HG03045 (cell line): ENCODE data around the gene IFT122.
A peak's percentile ranks its signal among the peaks of the same experiment; 100 is the strongest.
"Not testable (repeated sequence)": the region's sequence is repeated elsewhere in the genome, so short reads cannot be mapped to it uniquely, and the experiment has no call there.

Source experiments
- ATAC-seq: cut with Tn5 transposase; IDR thresholded peaks from one replicate; pipeline ENCODE4 v1.9.1; 2021; ENCODE audit warnings: mild to moderate bottlenecking, moderate library complexity; ENCODE audit not compliant: unreplicated experiment

Gene IFT122

GRCh38 chr3:129515821-129516432 lies 75.9 kb downstream of the IFT122 start:
- ATAC-seq: not testable (repeated sequence)

GRCh38 chr3:129517516-129517915 lies 77.5 kb downstream of the IFT122 start:
- no peak for ATAC-seq

GRCh38 chr3:129518038-129518561 lies 78.1 kb downstream of the IFT122 start:
- ATAC-seq: no peak

- ATAC-seq: no peak
Observed at GRCh38 chr3:129518581-129518980, 78.6 kb downstream of the IFT122 start.

- ATAC-seq: no peak
Observed at GRCh38 chr3:129519449-129519848, 79.4 kb downstream of the IFT122 start.

- ATAC-seq: no peak
Observed at GRCh38 chr3:129519896-129520715, 80.1 kb downstream of the IFT122 start.

- ATAC-seq: no peak
Observed at GRCh38 chr3:129520960-129521359, 80.9 kb downstream of the IFT122 start.

GRCh38 chr3:129521611-129522010 lies 81.6 kb downstream of the IFT122 start:
- ATAC-seq: no peak

GRCh38 chr3:129522953-129523352 lies 82.9 kb downstream of the IFT122 start:
- no peak for ATAC-seq

GRCh38 chr3:129524081-129524480 lies 84.1 kb downstream of the IFT122 start:
- no peak for ATAC-seq

- no peak for ATAC-seq
Observed at GRCh38 chr3:129525341-129525968, 85.4 kb downstream of the IFT122 start.

GRCh38 chr3:129526121-129526900 lies 86.3 kb downstream of the IFT122 start:
- peak; percentile 64 for ATAC-seq

GRCh38 chr3:129527262-129527661 lies 87.2 kb downstream of the IFT122 start:
- ATAC-seq: no peak

GRCh38 chr3:129528589-129529100 lies 88.6 kb downstream of the IFT122 start, which contains the start of gene RHO:
Gene RHO, plus strand, starts transcription at chr3:129528639. Its CDS starts 95 bp downstream, at chr3:129528734.
- no peak for ATAC-seq

GRCh38 chr3:129529436-129530210 lies 89.6 kb downstream of the IFT122 start:
- ATAC-seq: no peak

GRCh38 chr3:129530251-129530791 lies 90.3 kb downstream of the IFT122 start:
- no peak for ATAC-seq

- no peak for ATAC-seq
Observed at GRCh38 chr3:129530821-129531220, 90.8 kb downstream of the IFT122 start.

GRCh38 chr3:129531699-129532098 lies 91.7 kb downstream of the IFT122 start:
- ATAC-seq: no peak

- ATAC-seq: no peak
Observed at GRCh38 chr3:129532261-129532660, 92.2 kb downstream of the IFT122 start.

- ATAC-seq: no peak
Observed at GRCh38 chr3:129533406-129533805, 93.4 kb downstream of the IFT122 start.
